ENCODE measurements around the gene ZXDC.

- TF ChIP-seq CTCF (IDR thresholded peaks at IDR 0.05) (no peak), POLR2A (IDR thresholded peaks at IDR 0.05) (no peak)
These were observed 32.8 kb downstream of the ZXDC start for GRCh38 chr3:126442856-126443242.

Measured in esophagus squamous epithelium (tissue), 4 donors.